ENCODE data around the gene HAUS7.

HAUS7 gene

DNA sequence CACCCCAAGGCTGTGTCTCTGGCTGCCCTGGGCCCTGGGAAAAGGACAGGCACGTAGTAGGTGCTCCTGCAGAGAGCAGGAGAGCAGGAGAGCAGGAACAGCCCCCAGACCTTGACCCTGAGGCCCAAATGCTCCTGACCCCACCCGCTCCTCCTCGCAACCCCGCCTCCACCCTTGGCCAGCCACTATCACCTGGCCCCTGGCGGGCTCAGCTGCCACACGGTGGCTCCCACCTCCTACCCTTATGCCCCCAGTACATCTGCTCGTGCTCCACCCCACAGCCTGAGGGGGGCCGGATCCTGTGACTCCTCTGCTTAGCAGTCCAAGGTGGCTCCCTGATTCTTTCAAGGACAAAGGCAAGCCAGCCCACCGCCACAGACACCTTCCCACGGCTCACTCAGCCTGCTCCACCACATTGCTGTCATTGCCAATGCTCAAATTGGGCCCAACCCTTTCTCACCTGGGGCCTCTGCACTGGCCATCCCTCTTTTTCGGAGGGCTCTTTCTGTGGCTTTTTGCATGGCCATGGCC, 5.4 kb upstream of the HAUS7 start:
- no peak for FAIRE-seq

DNA sequence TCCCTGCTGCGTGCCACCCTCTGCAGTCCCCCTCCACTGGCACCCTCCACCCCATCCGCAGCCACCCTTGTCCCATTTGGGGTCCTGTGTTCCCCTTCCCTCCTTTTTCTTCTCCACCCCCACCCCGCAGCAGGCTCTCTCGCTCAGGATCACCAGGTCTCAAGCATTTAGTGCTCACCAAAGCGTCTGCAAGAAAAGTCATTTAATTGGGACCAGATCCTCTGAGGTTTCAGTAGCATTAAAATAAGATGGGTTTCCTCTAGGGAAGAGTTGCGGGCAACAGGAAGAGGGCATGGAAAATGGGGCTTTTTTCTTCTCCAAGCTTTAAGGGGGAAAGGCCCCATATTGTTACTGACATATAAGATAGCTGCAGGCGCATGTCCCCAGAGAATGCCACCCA, 4.9 kb upstream of the HAUS7 start:
- no peak for FAIRE-seq

DNA sequence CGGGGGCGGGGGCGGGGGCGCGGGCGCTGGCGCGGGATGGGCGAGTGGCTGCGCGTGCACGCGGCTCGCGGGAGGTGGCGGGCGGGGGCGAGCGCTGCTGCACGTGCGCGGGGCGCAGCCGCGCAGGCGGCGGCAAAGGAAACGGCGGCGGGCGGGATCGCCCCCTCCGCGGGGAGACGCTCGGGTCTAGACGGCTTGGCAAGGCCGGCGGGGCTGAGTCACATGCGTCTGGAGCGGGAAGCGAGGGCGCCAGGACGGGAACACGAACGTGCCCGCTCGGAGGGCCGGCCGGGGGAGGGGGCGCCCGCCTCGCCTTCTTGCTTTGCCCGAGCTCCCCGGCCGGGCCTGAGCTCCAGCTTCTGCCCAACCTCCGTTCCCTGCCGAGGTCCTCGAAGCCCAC, 4.3 kb upstream of the HAUS7 start:
- FAIRE-seq = no peak

DNA sequence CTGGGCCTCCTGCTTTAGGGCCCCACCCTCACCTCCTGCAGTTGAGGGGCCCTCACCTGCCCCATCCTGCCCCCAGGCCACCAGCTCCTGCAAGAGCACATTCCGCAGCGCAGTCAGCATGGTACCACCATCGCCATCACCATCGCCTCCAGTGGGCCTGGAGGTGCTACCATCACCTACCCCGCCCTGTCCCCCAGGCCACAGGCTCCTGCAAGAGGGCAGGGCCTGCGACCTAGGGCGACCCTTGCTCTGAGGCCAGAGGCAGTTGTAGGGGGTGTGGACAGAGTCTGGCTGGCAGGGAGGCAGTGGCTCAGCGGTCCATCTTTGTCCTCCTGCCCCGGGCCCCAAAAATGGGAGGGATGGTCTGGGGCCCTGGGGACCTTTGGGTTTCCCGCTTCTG, 3.9 kb upstream of the HAUS7 start:
- FAIRE-seq = no peak

DNA sequence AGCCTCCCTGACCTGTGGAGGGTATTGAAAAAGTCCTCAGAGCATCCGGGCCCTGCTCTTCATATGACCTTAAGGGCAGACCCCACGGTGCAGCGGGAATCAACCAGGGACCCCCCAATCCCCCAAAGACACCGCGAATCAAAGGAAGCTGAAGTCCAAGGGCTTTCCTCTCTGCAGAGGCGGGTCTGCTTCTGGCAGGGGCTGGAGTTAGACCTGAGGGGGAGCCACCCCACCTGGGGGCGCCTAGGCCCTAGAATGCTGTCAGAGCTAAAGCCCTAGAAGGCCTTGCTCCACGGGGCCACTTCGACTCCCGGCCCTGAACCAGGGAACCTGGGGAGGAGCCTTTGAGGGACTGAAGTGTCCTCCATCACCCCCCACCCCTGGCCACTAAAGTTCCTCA, 2.8 kb upstream of the HAUS7 start:
- FAIRE-seq = no peak

DNA sequence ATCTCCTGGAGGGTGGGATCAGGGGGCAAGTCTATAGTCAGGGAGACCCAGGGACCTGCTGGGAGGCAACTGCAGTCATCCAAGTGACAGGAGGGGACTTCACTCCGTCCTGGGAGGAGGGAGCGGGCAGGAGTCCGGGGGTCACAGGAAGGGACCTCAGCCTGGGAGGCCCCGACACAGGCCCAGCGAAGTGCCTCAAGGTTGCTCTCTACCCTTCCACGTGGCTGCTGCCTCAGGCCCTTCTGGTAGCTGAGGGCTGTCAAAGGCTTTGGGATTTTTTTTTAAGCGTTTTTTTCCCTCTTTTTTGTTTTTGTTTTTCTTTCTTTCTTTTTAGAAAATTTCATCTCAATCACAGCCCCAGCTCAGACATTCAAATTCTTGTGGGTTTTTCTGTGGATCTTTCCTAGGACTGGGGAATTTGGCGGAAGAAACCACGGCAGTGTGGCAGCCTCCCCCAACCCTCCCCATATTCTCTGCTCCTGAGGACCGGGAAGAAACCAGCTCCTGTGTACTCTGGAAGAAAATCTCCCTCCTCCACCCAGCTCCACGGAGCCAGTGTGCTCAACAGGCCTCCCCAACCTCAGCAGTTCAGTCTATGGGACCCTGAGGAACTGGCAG, 1.4 kb upstream of the HAUS7 start:
- FAIRE-seq = no peak

DNA sequence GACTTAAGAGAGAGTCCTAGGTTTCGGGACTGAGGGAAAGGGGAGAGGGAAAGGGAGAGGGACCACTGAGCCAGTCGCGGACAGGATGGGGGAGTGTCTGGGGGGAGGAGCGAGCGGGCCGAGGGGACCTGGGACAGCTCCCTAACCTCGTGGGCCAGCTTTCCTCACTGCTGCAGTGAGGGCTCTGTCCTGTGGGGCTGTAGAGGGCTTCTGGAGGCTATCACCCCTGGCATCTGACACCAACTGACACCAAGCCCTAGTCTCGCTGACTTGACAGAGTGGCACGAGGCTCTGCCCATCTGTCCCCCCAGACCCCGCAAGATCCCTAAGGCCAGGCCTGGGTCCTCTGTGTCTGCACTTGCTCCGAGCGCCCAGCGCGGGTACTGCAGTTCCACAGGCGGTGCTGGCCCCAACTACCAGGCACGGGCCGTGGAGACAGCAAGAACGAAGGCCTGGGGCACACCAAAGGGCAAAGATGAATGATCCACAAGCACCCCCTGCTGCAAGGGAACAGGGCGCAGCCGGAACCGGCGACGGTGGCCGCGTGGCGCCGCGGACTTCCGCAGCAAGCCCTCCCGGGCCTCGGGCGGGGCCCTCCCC, 465 bp downstream of the HAUS7 start:
- no peak for FAIRE-seq

DNA sequence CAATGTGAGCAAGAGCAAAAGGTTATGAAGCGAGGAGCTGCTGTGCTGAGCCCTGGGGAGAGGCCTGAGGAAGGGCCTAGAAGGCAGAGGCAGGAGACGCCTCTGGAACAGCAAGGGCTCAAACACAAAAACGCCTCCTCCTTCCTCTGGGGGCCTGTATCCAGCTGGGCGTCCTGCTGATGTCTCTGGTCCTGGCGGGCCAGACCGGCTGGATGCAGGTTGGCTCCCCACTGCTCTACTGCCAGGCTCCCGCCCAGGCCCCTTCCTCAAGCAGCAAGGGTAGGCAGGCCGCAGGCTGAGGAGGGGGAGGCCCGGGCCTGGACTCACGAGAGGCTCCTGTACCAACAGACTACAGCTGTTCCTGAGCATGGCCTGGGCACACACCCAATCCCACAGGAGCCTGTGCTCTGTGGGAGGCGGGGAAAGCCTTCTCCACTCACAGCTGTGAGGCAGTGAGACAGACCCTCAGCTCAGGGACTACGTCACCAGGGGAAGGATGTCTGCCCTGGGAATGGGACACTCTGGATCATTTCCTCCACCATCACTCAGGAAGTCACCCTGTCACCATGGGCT, 2.3 kb downstream of the HAUS7 start:
- no peak for FAIRE-seq

DNA sequence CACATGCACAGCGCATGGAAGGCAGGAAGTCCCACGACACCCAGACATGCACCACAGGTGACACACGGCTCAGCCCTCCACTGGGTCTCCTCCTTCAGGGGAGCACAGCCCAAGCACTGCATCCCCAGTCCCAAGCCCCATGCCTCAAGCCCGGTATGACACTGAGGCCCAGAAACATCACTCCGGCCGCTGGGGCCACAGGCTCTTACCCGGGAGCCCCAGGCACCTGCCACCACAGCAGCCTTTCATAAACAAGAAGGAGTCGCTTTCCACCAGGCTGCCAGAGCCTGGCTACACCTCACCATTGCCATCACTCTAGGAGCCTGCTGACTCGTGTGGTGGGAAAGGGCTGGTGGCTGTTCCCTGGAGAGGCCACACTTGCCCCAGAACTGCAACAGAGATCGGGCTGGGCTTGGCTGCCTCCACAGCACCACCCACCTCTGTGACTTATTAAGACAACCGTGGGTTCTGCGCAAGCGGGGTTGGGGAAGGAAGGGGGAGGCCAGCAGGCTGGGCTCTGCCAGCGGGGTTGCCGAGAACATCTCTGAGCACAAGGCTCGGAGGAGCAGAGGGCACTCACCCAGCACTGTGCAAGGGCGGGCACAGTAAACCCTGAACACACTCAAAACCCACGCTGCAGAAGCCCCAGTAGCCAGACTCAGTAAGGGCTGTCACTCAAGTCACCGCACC, 4.5 kb downstream of the HAUS7 start:
- no peak for FAIRE-seq

DNA sequence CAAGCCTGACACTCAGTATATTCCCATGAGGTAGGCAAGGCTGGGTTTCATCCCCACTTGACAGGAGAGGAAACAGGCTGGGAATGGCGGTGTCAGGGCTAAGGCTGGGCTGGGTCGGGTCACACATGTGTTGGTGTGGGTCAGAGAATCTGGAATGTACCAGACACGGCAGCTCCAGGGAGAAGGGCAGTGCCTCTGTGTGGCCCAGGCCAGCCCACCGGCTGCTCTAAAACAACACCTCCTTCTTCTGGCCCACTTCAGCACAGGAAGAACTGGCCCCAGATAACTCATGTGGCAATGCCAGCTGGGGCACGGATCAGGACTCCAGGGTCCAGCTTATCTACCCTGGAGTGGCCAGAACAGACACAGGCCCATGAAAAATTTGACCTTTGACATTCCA, 6.3 kb downstream of the HAUS7 start:
- no peak for FAIRE-seq

DNA sequence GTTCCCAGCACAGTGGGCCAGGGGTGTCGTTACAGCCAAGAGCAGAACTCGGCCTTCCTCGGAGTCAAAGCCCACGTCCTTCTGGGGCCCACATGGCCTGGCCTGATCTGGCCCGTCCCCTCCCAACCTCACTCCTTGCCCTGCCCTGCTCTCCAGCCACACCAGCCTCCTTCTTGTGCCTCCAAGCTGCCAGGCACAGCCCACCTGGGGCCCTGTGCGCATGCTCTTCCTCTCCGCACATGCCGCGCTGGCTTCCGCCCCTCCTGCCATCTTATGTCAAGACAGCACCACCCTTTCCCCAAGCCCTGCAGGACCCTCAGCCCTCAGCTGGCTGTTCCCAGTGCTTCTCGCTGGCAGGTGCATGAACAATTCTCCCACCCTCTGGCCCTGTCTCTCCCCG, 6.8 kb downstream of the HAUS7 start:
- FAIRE-seq = no peak

DNA sequence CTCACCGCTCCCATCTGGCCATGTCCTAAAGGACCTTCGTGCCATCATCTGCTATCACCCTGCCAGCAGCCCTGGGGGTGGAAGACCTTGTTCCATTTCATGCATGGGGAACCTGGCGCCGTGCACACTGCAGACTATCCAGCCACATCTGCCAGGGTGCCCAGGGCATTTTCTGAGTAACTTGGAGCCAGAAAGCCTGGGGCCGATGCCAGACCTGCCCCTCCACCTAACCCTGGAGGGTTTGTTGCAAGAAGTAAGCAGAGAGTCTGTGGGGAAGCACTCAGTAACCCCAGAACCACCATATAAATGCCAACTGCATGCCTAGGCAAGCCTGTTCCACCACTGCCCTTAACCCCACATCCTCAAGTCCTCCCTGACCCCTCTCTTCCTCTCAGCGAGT, 7.3 kb downstream of the HAUS7 start:
- no peak for FAIRE-seq

DNA sequence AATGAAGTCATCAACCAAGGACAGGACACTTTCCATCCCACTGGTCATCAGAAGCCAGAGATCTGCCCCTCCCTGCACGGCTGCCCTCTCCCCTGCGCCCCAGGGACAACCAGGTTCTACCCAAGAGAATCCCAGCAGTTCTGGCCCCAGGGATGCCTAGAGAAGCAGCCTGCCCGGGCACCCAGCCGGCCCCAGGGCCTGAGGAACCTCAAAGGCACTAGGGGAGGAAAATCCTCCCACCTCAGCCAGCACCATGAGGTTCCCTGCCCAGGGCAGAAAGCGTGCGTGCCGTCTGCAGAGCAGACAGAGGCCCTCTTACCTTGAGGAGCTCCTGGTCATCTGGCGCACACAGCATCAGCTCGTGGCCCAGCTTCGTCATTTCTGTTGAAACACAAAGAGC, 8.1 kb downstream of the HAUS7 start:
- no peak for FAIRE-seq

DNA sequence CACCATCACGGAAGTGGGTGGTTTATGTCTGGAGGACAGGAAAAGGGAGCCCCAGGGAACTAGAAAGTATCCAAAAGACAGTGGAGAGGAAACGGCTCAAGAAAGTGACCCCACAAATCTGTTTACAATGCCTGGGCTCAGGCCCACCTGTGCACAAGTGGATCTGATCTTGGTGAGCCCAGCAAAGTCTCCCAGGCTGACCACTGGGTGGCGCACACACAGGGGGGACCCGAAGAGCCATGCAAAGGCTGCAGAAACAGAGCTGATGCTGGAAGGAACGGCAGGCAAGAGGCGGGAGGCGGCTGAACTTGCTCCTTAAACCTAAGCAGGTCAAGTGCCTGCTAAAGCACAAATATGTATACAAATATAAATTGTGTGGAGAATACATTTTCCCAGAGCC, 9.6 kb downstream of the HAUS7 start:
- FAIRE-seq = no peak

DNA sequence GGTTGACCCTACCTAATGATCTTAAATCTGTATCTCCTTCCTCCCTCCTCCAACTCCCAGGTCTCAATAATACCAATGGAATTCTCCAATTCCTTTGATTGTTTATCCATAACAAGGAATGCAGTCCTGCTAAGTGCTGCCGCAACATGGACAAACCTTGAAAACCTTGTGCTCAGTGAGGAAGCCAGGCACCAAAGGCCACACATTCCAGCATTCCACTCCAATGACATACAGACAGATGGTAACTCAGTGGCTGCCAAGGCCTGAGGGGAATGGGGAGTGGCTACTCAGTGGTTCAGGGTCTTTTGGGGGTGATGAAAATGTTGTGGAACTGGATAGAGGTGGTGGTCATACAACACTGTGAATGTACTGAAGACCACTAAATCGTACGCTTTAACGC, 10.4 kb downstream of the HAUS7 start:
- FAIRE-seq = no peak

DNA sequence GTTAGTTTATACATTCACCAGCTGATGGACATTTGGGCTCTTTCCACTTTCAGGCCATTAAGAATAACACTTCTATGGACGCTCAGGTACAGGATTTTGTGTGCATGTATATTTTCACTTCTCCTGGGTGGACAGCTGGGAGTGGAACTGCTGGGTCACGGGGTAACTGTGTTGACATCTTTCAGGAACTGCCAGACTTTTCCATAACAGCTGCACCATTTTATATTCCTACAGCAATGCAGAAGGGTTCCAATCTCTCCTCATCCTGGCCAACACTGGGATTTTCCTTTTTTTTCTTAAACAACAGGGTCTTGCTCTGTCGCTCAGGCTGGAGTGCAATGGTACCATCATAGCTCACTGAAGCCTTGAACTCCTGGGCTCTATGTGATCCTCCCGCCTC, 11.9 kb downstream of the HAUS7 start:
- FAIRE-seq = no peak

DNA sequence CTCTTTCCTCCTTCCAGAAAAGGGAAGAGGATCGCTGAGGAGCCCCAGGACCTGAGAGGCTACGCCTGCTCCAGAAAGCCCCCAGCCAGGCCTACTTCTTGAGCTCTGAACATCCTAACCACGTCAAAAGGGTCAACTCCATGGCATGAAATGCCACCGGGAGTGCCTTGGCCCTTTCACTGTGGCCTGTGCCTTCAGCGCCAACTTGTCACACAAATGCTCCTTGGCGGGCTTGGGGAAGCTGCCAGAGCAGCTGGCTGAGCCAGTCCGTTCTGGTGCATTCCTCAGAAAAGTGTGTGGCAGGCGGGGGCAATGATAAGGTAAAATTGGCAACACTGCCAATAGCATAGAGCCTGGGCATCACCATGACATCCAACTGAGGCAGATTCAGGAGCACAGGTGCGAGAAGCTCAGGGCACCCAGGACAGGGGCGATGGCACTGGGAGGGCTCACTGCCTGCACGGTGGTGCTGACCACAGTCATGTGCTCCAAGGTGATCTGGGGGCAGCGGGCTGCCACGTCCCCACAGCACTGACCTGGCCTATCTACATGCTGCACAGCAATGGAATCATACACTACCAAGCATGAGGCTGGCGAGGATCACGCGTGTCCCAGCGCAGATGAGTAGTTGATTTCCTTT, 12.4 kb downstream of the HAUS7 start:
- FAIRE-seq = no peak

DNA sequence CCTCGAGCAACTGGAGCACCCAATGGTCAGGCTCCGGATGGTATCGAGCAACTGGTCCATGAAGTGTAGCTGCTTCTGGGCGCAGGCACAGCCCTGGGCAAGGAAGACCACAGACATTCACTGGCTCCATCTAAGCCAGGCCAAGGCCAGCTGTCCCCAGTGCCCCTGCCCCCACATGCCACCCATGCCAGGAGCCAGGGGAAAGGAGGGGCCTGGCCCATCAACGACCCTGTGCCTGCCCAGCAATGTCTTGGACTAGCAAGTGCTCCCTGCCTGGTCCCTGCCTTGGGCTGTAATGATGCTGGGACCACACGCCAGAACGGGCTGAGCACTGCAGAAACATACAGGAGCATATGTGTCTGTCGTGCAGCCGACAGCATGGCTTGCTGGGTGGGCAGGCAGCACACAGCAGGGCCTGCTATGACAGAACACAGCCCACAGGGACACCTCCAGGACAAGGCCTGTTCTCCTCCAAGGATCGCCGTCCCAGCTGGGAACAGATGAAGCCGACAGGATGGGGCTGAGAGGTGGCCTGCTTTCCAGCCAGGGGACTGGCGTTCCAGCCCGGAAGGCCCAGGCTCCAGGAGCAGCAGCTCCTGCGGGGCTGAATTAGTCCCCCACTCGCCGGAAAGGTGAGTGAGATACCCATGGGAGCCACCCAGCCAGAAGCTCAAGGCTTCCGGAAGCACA, 13.1 kb downstream of the HAUS7 start:
- FAIRE-seq = no peak

DNA sequence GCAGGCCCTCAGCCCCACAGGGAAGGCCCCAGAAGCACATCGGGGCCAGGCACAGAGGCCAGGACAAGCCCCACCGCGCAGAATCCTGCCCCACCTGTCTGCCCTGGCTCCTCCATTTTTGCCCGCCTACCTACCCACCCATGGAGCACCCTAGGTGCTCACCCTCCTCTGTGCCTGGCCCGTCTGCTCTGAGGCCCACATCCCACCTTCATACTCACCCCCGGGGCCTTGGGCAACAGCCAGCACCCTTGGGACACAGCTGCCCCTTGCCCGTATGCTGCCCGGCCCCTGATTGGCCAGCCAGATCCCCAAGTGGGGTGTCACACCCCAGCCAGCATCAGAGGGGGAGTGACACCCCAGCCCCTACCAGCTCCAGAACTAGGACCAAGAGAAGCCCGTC, 13.7 kb downstream of the HAUS7 start:
- FAIRE-seq = no peak

DNA sequence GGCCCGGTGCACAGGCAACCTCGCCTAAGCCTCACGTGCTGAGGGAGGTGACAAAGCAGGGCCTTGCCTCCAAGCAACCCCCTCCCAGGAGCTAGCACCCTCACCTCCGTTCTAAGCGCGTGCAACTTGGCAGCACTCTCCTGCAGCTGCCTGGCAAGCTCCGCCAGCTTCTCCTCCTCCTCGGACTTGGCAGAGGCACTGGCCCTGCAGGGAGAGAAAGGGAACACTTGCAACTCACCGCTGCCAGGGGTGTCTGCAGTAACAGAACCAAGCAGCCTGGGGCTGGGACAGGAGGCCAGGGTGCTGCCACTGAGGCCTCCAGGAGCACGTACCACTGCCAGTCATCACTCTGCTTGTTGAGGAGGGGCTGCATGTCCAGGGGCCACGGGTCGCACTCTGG, 14.2 kb downstream of the HAUS7 start:
- FAIRE-seq = no peak

DNA sequence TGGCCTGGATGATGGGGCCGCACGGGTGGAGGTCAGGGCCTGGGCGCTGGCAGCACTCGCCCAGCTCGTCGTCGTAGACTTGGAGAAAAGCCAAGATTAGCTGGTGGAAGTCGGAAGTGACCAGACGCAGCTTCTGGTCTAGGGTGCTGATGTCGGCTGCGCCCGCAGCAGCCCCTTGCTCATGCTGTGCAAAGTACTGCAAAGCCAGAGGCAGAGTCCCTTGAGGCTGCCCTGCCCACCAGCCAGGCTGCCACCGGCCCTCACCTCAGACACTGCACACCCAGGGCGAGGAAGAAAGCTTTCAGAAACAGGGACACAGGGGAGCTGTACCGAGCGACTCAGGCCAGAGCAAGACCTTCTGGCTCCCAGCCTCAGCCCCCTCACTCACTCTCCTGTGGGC, 14.8 kb downstream of the HAUS7 start:
- no peak for FAIRE-seq

DNA sequence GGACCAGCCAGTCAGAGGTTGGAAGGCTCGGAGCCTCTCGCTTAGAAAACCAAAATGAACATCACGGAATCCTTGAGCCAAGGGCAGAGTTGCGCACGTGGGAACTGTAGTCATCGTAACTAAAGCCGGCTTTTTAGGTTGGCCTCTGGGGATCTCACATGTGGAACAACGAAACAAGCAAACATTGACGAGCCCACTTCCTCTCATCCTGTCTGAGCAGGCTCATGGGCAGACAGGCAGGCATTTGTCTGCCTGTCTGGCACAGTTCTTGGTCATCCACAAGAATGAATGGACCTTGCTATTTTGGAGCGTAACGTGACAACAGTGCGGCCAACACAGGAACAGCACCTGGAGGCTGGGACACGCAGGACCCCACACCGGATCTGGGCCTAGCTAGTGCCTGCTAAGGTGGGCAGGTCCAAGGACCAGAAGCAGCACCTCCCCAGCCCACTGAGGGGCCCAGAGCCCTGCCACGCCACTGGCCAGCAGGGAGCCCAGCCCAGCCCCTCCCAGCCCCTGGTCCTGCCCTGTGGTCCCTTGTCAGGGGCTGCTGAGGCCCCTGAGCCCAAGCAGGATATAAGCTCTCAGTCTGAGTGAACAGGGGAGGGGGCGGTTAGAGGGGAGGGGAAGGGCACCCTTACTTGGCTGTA, 15.3 kb downstream of the HAUS7 start:
- FAIRE-seq = no peak

DNA sequence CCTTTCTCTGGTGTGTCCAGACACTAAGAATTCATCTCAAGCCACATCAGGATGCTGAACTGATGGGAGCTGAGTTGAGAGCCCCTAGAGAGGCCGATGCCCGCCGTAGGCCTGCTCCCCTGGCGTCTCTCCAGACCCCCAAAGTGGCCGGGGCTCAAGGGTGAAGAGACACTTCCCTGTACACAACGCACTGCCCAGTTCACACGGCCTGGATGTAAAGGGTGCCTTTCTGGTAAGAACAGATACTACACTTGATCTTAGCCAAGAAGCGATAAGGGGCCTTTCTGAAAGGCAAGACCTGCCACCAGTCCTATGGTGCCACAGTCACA, 19.5 kb downstream of the HAUS7 start:
- no peak for FAIRE-seq
